Anterior cingulate cortex (tissue), 58 donors: ENCODE measurements around the gene ADCY9.
"Not testable (repeated sequence)": the region's sequence is repeated elsewhere in the genome, so short reads cannot be mapped to it uniquely, and the experiment has no call there.

ENCODE experiments used
- DNase-seq, 58 donors: peaks; one replicate each; lab custom pipeline; 2025; lab: John Stamatoyannopoulos, UW

Gene ADCY9

DNA sequence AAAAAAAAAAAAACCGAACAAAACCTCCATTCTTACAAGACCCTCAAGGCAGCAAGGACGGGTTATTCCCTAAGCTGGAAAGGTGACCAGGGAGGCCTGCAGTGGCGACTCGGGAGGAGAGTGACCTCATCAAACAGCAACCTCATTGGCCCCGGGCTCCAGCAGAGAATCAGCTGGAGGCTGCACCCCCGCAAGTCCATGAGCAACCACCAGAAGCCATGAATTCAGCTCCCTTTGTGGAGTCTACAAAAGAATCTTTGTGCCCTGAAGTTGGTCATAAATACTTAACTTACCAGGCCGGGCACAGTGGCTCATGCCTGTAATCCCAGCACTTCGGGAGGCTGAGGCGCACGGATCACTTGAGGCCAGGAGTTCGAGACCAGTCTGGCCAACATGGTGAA, 154.8 kb downstream of the ADCY9 start:
- DNase-seq = peak in 29 of 58 donors; percentile 14 to 79 (median 35)

DNA sequence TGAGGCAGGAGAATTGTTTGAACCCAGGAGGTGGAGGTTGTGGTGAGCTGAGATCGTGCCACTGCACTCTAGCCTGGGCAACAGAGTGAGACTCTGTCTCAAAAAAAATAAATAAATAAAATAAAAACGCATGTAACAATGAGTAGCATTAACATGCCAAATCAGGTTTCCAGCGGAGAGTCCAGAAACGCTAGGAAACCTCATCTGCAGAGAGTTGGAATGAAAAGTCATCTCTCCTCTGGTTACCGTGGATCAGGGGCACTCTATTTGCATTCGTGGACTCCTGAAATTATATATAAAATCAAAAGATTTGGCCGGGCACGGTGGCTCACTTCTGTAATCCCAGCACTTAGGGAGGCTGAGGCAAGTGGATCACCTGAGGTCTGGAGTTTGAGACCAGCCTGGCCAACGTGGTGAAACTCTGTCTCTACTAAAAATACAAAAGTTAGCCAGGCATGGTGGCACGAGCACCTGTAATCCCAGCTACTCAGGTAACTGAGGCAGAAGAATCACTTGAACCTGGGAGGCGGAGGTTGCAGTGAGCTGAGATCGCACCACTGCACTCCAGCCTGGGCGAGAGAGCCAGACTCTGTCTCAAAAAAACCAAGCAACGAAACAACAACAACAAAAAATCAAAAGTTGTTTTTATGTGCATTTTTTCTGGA, 156.2 kb downstream of the ADCY9 start:
- not testable (repeated sequence) for DNase-seq

DNA sequence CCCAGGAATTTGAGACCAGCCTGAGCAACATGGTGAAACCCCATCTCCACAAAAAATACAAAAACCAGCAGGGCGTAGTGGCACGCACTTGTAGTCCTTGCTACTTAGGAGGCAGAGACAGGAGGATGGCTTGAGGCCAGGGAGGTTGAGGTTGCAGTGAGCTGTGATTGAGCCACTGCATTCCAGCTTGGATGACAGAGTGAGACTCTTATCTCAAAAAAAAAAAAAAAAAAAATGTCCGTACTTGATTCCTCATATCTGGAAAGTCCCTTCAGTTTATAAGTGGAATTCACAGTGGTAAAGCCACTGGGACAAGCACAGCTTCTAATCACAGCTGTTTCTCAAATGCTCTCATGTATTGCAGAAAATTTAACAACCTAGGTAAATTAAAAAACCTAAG, 157.1 kb downstream of the ADCY9 start:
- DNase-seq = no peak

DNA sequence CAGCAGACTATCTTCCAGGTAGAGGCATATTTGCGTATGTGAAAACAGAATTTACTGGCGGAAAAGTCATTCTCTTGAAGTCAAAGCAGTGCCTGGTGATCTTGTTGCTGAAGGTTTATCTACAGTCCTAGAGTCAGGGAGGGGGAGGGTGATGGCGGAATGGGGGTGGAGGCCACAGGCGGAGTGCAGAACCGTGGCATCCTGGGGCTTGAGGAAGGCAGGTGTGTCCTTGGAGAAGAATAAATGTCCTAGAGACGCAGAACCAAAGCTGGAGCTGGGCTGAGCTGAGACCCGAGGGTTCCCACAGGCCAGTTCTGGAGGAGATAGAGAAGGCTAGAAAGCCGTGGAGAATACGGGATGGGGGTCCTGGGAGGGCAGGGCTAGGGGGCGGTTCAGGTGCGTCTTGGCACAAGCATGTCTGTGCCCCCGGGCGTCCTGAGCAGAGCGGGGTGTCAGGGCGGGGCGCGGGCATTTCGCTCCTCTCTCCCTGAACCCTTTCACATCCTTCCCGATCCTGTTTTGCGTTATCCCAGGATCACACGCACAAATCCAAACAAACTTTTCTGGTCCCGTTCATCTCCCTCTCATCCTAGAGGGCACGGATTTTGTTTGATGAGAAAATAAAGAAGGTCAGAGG, 158.8 kb downstream of the ADCY9 start:
- DNase-seq = no peak

DNA sequence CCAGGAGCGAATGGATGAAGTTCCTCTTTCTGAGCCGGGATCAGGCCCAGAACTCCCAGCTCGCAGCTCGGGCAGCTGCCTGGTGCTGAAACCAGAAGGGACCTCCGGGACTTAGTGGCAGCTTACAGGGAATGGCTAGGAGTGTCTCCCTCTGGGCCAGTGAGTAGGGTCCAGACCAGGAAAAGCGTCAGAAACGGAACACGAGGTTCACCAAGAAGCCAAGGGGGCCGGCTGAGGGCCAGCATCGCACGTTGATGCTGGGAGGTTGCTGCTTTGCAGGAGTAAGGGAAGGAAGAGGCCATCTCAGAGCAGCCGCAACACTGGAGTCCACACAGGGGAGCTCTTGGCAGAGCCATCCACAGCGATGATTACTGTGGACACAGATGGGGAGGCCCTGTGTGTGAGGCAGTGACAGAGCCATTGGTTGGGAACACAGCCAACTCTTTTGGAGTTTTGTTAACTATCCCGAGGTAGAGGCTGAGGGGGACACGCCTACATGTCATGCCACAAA, 161.8 kb downstream of the ADCY9 start:
- DNase-seq = no peak

DNA sequence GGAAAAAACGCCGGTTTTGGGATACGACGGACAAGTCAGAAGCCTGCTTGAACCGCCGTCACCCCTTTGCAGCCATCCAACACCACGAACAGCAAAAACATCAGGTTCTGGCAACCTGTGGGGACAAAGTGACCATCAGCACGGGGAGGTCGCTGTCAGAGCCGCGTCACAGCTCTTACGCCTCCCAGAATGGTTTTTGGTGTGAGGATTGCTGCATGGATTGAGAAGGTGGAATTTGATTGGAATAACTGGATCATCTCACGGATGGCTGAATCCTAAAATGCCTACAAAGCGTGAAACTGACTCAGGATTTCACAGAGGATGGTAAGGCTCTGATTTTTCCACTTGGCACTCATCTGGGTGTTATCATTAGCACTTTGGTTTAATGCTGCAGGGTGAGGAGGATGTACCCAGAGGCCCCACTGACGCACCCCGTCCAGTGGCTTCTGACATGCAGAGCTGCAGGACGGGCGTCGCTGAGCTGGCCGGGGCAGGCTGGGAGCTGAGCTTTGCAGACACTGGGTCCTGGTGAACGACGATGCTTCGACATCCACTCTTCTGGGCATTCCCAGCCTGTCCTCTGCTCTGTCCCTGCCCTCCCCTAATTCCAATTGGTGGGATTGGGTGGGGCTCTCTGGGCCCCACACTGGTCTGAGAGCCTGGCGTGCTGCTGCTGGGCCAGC, 162.4 kb downstream of the ADCY9 start:
- DNase-seq = no peak

DNA sequence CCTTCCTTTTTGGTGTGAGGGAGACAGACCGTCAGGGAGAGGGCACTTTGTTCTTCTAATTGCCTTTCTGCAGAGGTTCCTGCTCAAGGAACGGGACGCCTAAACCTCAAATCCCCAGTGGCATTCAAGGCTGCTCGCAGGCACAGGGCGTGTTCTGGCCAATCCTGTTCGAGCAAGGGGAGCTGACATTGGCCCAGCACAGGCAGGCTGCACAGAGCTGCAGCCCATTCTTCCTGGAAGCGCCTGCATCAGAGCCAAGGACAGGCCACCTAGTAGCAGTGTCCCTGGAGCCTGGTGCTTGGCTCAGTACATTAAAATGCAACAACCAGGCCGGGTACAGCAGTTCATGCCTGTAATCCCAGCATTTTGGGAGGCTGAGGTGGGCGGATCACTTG, 163.5 kb downstream of the ADCY9 start:
- peak in 8 of 58 donors; percentile 5 to 58 (median 14) for DNase-seq

DNA sequence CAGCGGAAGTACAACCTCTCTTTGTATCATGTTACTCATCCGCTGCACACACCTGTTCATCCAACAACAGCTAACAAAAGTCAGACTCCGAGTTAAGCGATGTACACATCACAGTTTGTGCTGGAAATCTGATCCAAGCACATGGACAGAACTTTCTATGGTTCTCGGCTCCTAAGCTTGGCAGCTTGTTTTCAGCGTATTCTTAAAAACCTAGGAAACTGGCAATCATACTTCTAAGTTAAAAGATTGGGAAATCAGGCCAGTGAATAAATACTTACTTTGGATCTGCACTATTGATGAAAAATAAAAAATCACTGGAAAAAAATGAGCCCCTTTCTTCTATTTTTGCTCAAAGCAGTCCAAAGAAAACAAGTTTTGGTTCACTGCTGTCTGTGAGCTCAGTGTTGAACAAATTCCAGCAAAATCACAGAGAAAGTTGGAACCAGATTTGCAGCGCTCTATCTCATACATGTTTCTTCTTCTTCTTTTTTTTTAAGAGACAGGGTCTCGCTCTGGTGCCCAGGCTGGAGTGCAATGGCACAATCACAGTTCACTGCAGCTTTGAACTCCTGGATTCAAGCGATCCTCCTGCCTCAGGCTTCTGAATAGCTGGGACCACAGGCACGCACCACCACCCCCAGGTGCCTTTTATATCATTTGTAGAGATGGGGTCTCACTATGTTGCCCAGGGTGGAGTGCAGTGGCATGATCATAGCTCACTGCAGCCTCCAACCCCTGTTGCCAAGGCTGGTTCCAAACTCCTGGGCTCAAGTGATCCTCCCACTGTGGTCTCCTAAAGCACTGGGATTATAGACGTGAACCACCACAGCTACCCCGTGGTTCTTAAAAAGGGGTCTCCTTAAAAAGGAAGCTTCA, 164.1 kb downstream of the ADCY9 start:
- no peak for DNase-seq

DNA sequence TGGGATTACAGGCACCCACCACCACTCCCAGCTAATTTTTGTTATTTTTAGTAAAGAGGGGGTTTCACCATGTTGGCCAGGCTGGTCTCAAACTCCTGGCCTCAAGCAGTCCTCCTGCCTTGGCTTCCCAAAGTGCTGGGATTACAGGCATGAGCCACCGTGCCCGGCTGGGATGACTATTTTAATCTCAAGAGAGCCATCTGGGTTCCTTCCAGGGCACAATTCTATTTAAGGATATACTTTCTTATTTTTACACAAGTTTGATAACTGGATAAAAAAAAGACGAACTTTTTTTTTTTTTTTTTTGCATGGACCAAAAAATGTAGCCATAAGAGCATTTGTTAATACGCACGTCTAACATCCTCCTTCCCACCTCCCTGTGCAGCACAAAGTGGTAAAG, 164.9 kb downstream of the ADCY9 start:
- DNase-seq = not testable (repeated sequence)

DNA sequence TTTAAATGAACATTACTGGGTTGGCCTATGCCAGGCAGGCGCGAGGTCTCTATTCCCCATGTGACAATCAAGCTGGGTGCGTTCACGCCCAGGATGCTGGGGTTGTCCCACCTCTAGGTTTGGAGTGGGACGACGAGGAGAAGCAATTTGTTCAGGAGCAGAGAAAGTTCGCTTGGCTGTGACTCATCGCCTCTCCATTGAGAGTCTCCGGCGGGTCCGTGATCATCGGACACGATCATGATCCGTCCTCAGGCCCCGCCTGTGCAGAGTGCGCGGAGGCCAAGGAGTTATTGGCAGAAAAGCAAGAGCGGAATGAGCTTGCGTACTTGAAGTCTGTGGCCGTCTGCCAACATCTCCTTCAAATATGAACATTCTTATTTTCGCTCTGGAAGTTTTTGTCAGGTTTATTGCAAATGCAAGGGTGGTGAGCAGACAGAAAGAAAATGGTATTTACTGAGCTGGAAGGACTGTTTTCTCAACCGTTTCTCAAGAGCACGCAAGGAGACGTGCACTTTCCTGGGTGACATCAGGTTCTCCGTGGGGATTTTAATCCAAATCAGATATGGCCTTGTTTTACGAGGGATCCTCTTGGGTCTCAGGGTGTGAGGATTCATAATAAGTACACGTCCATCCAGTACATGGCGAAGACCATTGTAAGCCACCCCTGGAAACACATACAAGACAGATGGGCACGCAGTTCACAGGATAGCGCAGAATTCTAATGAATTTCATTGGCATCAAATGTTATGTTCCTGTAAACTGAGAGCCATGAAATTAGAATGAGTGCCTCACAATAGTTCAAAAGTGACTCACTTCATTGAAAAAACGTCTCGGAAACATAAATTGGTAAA, 165.7 kb downstream of the ADCY9 start:
- DNase-seq = peak in 2 of 58 donors; percentile 23 to 56

DNA sequence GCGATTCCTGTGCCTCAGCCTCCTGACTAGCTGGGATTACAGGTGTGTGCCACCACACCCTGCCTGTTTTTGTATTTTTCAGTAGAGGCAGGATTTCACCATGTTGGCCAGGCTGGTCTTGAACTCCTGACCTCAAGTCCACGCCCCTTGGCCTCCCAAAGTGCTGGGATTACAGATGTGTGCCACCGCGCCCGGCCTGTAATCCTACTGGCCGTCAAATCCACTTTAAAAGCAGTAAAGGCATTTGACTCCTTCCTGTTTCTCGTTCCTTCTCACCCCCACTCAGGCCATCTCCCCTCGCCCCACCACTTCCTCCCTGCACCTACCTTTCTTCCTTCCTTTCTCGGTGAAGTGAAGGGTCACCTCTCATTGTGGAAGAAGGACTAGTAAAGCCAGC, 166.3 kb downstream of the ADCY9 start:
- DNase-seq = no peak

DNA sequence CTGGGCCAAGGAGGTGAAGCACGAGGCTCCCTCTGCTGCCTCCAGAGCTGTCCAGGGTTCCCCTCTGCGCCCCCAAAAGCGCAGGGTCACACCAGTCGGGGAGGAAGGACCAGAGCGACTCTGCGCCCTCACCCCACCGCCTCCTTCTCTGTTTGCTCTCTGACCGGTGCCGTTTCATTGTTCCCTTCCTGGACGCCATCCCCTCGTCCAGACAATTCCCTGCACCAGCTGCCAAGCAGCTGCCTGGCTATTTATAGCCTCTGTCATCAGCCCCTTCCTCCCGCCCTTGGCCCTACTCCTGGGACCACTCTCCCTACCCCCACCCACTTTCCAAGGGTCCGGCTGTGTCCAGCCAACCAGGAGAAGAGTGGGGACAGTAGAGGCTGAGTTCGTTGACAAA, 167.0 kb downstream of the ADCY9 start:
- no peak for DNase-seq

DNA sequence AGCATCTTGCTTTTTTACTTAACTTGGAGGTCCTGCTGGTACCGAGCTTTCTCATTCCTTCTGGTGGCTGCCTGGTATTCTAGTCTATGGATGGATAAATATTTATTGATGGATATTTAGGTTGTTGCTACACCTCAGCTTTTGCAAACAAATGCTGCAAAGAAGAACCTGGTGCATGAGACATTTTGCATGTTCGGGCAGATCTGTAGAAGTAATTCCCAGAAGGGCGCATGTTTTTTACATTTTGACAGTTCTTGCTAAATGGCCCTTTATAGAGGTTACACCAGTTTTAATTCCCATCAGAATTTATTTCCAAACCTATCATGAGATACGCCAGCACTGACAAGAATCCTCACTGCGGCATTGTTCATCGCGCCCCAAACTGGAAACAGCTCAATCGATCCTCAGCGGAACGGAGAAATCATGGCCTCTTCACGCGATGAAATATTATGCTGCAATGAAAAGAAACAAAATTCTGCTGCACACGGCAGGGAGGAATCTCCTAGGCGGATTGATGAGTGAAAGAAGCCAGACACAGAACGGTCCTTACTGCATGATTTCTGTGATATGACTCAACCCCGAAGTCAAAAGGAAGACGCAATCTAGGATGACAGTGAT, 167.8 kb downstream of the ADCY9 start:
- DNase-seq = no peak

DNA sequence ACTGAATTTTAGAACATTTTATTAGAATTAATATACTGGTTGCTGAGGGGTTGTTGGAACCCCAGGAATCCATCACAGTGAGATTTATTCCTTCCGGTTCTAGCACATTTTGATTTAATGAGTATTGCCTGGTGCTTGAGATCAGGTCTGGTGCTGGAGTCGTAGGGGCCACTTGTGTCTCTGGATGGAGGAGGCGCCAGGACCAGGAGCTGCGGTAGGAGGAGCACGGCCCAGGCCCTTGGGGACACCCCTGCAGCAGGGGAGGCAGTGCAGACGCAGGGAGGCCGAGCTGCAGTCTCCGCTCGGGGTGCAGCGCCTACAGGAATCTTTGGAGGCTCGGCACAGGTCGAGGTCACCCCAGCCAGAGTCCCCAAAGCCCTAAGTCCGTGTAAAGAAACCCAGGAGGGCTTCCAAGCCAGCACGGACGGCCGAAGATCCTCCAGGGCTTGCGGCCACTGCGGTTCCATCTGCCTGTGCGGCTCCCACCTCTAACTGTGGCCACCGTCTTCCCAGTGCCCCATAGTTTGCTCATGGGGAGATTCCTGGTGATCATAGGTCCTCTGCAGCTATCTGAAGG, 169.6 kb downstream of the ADCY9 start:
- DNase-seq = no peak

DNA sequence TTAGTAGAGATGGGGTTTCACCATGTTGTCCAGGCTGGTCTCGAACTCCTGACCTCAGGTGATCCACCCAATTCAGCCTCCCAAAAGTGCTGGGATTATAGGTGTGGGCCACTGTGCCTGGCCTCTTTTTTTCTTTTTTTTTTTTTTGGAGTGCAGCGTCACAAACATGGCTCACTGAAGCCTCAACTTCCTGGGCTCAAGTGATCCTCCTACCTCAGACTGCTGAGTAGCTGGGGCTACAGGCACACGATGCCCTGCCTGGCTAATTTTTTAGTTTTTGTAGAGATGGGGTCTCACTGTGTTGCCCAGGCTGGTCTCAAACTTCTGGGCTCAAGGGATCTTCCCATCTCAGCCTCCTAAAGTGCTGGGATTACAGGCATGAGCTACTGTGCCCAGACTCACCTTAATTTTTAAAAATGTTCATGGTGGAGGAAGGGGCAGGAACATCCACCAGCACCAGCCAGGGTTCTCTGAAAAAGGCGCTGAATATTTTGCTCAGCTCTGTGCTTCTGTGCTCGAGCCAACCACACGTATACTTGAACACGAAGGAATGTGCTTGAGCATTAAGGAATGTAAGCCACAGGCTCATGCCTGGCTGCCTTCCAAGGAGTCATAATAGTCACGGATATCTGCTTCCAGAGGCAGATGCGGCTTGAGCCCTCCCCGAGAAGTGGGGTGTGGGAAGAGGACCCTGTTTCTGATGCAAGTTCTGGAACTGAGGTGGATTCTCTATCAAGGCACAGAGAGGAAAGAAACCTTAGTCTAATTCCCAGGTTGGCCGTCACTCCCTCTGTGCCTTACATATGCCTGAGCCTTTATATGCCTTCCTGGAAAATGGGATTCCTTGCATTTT, 170.3 kb downstream of the ADCY9 start:
- DNase-seq = no peak

DNA sequence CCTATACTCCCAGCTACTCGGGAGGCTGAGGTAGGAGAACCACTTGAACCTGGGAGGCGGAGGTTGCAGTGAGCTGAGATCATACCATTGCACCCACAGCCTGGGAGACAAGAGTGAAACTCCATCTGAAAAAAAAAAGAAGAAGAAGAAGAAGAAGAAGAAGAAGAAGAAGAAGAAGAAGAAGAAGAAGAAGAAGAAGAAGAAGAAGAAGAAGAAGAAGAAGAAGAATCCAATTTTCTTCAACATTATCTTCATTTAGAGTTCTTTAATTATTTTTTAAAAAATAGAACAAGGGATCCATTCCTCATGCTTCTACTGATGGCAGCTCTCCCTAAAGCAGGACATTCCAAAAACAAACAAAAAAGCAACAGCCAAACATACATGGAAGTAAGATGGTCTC, 171.8 kb downstream of the ADCY9 start:
- DNase-seq = not testable (repeated sequence)

DNA sequence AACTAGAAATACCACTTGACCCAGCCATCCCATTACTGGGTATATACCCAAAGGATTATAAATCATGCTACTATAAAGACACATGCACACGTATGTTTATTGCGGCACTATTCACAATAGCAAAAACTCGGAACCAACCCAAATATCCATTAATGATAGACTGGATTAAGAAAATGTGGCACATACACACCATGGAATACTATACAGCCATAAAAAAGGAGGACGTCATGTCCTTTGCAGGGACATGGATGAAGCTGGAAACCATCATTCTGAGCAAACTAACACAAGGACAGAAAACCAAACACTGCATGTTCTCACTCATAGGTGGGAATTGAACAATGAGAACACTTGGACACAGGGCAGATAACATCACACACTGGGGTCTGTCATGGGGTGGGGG, 174.1 kb downstream of the ADCY9 start:
- DNase-seq = not testable (repeated sequence)
